HG03457 (cell line): ENCODE measurements around the gene SRA1.

Experiments
- ATAC-seq: cut with Tn5 transposase; IDR thresholded peaks from one replicate; pipeline ENCODE4 v1.9.1; 2021; ENCODE audit warnings: moderate number of reproducible peaks; ENCODE audit not compliant: unreplicated experiment

The SRA1 gene

DNA sequence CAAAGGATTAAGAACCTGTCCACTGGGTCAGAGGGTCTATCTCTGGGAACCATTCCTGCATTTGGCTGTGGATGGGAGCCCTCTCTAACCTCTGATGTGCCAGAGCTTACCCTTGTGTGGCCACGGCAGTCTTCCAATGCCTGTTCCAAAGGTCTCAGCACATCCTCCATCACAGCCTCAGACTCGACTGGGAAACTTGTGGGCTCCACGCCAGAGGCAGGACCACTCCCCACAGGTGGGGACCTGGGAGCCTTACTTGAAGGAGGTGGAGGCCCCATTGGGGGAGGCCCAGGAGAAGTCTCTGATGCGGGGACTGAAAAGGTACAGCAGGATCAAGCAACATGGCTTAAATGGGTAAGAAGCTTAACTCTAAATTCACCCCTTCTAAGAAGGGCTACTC, 5.4 kb downstream of the SRA1 start:
- no peak for ATAC-seq

- no peak for ATAC-seq
These were observed 6.9 kb downstream of the SRA1 start for GRCh38 chr5:140550147-140551079.

GRCh38 chr5:140549237-140550144, 7.8 kb downstream of the SRA1 start:
- ATAC-seq: no peak

DNA sequence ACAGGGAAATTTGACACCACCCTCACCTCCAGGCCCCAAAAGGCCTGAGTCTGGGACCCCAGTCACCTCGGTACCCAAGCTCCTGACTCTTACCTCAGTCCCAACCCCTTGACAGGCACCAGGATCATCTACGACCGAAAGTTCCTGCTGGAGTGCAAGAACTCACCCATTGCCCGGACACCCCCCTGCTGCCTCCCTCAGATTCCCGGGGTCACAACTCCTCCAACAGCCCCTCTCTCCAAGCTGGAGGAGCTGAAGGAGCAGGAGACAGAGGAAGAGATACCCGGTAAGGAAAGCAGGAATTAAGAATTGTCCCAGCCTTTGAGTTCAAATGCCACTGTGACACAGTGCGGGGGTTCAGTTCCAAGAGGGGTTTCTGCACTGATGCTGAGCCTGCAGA, 8.5 kb downstream of the SRA1 start:
- ATAC-seq: no peak

DNA sequence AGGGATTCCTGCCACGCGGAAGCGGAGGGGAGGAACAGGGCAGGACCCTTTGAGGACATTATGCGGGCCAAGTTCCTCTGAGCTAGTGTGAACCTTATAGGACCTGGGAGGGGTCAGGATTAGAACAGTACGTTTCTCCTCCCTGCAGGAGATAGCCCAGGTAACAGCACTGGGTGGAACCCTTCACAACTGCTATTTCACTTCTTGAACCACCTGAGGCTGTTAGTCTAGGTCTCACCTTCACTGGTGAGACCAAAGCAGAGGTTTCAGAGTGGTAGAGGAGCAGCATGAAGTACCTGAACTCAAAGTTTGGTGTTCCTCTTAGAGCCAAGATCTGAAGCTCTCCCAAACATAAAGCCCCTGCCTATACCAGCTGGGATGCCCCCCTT, 9.0 kb downstream of the SRA1 start:
- no peak for ATAC-seq

GRCh38 chr5:140547508-140548299, 9.6 kb downstream of the SRA1 start, which contains the start of gene EIF4EBP3:
TSS of gene EIF4EBP3 (plus strand) at chr5:140547662. CDS start at chr5:140547738, 76 bp downstream.
- peak; percentile 96 for ATAC-seq

DNA sequence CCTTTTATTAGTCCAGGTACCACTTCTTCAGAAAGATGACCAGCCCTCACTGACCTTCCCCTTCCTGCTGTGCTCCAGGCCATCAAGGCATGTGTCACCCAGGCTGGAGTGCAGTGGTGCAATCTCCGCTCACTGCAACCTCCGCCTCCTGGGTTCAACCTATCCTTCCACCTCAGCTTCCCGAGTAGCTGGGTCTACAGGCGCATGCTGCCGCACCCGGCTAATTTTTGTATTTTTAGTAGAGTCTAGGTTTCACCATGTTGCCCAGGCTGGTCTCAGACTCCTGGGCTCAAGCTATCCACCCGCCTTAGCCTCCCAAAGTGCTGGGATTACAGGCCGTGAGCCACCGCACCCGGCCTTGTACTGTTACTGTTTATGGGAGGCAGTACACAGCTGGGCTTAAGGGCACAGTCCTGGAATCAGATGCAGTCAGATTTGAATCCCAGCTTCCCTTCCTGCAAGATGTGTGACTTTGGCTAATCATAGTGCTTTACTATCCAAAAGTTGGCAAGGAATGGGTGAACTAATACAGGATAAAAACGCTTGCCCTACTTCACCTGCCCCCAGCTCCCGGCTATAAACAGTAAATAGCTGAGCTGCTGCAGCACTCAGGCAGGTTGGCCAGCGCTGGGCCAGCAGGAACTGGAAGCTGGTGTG, 10.3 kb downstream of the SRA1 start:
- ATAC-seq: no peak

DNA sequence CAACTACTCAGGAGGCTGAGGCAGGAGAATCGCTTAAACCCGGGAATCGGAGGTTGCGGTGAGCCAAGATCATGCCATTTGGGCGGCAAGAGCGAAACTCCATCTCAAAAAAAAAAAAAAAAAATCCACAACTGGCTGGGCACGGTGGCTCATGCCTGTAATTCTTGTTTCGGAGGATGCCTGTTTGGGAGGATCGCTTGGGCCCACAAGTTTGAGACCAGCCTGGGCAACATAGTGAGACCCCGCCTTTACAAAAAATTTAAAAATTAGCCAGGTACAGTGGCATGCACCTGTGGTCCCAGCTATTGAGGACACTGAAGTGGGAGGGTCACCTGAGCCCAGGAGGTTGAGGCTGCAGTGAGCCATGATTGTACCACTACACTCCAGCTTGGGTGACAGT, 11.7 kb downstream of the SRA1 start:
- no peak for ATAC-seq

- ATAC-seq: no peak
These were observed 12.3 kb downstream of the SRA1 start for GRCh38 chr5:140544986-140545385.

DNA sequence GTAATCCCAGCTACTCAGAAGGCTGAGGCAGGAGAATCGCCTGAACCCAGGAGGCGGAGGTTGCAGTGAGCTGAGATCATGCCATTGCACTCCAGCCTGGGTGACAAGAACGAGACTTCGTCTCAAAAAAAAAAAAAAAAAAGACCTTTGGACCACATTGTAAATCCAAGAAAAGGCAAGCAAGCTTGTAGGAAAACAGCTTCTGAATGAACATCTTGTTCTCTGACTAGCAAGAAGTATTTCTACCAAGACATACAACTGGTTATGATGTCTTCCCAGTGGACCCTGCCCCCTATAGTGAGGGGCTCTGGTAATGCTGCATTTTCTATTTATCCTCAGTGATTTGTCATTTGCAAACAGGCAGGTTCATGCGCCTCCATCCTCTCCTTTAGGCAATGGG, 14.3 kb downstream of the SRA1 start:
- ATAC-seq: no peak

DNA sequence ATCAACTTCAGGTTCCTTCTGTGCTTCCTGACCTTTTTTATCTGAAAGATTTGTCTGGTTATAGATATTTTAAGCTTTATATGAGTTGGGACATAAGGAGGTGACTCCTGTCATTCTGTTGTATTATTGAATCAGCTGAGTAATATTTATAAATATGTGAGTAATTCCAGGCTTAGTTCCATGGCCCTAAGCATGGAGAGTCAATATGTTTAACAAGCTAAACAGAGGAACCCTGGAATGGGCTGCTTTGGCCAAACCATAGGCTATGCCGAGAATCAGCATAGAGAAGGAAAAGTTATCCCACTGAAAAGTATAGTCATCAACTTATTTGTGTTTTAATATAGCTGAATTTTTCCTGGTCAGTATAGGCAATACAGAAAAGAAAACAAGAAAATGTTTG, 17.0 kb downstream of the SRA1 start:
- ATAC-seq: no peak

- no peak for ATAC-seq
These were observed 33.3 kb downstream of the SRA1 start for GRCh38 chr5:140524003-140524402.

- no peak for ATAC-seq
These were observed 44.1 kb downstream of the SRA1 start for GRCh38 chr5:140513124-140513523.

- no peak for ATAC-seq
These were observed 47.4 kb downstream of the SRA1 start for GRCh38 chr5:140509898-140510297.

- ATAC-seq: no peak
These were observed 54.4 kb downstream of the SRA1 start for GRCh38 chr5:140502834-140503233.
